RPMI8226 (cell line): ENCODE measurements around the gene CD164.

ENCODE experiments used
- DNase-seq: peaks from one replicate; pipeline ENCODE4 v3.0.0-alpha.2; 2015

The CD164 gene

GRCh38 chr6:109381747-109382575, at the start of gene CD164:
CD164 (minus strand) TSS chr6:109382467; CDS start chr6:109382378, 89 bp downstream.
- peak; percentile 94 for DNase-seq

- DNase-seq, result no peak
These were observed 47.2 kb upstream of the CD164 start for GRCh38 chr6:109429496-109429895.

GRCh38 chr6:109428889-109429477, 46.7 kb upstream of the CD164 start:
- no peak for DNase-seq

- no peak for DNase-seq
These were observed 42.7 kb upstream of the CD164 start for GRCh38 chr6:109424946-109425345.

- no peak for DNase-seq
These were observed 38.9 kb upstream of the CD164 start for GRCh38 chr6:109421184-109421583.

- DNase-seq, result no peak
These were observed 38.5 kb upstream of the CD164 start for GRCh38 chr6:109420751-109421150.

GRCh38 chr6:109417646-109418045, 35.4 kb upstream of the CD164 start:
- no peak for DNase-seq

GRCh38 chr6:109411034-109411433, 28.8 kb upstream of the CD164 start:
- no peak for DNase-seq

GRCh38 chr6:109406196-109406595, 23.9 kb upstream of the CD164 start:
- no peak for DNase-seq

GRCh38 chr6:109397020-109397419, 14.8 kb upstream of the CD164 start:
- no peak for DNase-seq

- DNase-seq, result no peak
These were observed 13.9 kb upstream of the CD164 start for GRCh38 chr6:109396046-109396718.

- DNase-seq, result no peak
These were observed 11.6 kb upstream of the CD164 start for GRCh38 chr6:109393886-109394281.

GRCh38 chr6:109393157-109393885, 11.1 kb upstream of the CD164 start:
- no peak for DNase-seq

- no peak for DNase-seq
These were observed 7.5 kb upstream of the CD164 start for GRCh38 chr6:109389650-109390274.

- DNase-seq, result no peak
These were observed 6.0 kb upstream of the CD164 start for GRCh38 chr6:109388265-109388664.

GRCh38 chr6:109383438-109383940, 1.2 kb upstream of the CD164 start:
- DNase-seq, result no peak

GRCh38 chr6:109382576-109383437, 540 bp upstream of the CD164 start:
- DNase-seq, result peak; percentile 91

- no peak for DNase-seq
These were observed 1.1 kb downstream of the CD164 start for GRCh38 chr6:109381061-109381746.

- no peak for DNase-seq
These were observed 2.6 kb downstream of the CD164 start for GRCh38 chr6:109379711-109380110.

GRCh38 chr6:109377717-109378116, 4.5 kb downstream of the CD164 start:
- DNase-seq, result no peak

- no peak for DNase-seq
These were observed 7.9 kb downstream of the CD164 start for GRCh38 chr6:109374326-109374892.
